GM21723 (cell line): Measurements from ENCODE around the gene ISL1.

Experiments
- ATAC-seq: cut with Tn5 transposase; IDR thresholded peaks from one replicate; pipeline ENCODE4 v1.9.1; 2021; ENCODE audit warnings: mild to moderate bottlenecking, moderate library complexity; ENCODE audit not compliant: unreplicated experiment

Gene ISL1

DNA sequence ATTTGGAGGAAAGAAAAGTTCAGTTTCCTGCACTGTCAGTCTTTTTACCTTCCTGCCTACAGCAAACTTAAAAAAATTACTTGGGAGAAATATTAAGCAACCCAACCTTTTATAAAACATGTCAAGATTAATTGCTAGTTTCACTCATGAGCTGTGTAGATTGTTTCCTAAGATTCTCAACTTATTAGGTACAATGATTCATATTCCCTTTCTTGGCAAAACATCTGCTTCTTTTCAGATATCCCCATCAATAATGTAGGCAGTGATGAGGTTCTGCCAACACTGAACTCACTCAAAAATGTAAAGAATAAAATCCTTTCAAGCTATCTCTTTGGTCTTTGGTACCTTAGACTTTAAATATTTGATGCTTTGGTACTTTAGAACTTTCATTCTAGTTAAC lies 56.0 kb downstream of the ISL1 start:
- ATAC-seq: no peak
